HG03442 (cell line): Measurements from ENCODE around the gene CDCP1.

Experiments
- ATAC-seq: cut with Tn5 transposase; IDR thresholded peaks from one replicate; pipeline ENCODE4 v1.9.1; 2021; ENCODE audit warnings: mild to moderate bottlenecking, moderate library complexity; ENCODE audit not compliant: unreplicated experiment

CDCP1 gene

GRCh38 chr3:45116350-45116749 is 29.8 kb downstream of the CDCP1 start:
- ATAC-seq: no peak

GRCh38 chr3:45113625-45114050 is 32.5 kb downstream of the CDCP1 start:
- no peak for ATAC-seq

- ATAC-seq: no peak
Measured at GRCh38 chr3:45112939-45113338, 33.2 kb downstream of the CDCP1 start.

GRCh38 chr3:45110509-45110833 is 35.7 kb downstream of the CDCP1 start:
- no peak for ATAC-seq

GRCh38 chr3:45109771-45110508 is 36.2 kb downstream of the CDCP1 start:
- no peak for ATAC-seq

- ATAC-seq: no peak
Measured at GRCh38 chr3:45106874-45107273, 39.3 kb downstream of the CDCP1 start.

GRCh38 chr3:45105855-45106671 is 40.1 kb downstream of the CDCP1 start:
- no peak for ATAC-seq

- ATAC-seq: no peak
Measured at GRCh38 chr3:45104715-45105711, 41.2 kb downstream of the CDCP1 start.

GRCh38 chr3:45103753-45104714 is 42.1 kb downstream of the CDCP1 start:
- ATAC-seq: no peak

- ATAC-seq: no peak
Measured at GRCh38 chr3:45103334-45103733, 42.8 kb downstream of the CDCP1 start.

GRCh38 chr3:45100981-45101407 is 45.2 kb downstream of the CDCP1 start:
- ATAC-seq: no peak

- no peak for ATAC-seq
Measured at GRCh38 chr3:45098310-45098709, 47.9 kb downstream of the CDCP1 start.

GRCh38 chr3:45097296-45097883 is 48.8 kb downstream of the CDCP1 start:
- no peak for ATAC-seq

GRCh38 chr3:45095916-45096526 is 50.2 kb downstream of the CDCP1 start:
- no peak for ATAC-seq

GRCh38 chr3:45093176-45093575 is 53.0 kb downstream of the CDCP1 start:
- ATAC-seq: no peak

- ATAC-seq: no peak
Measured at GRCh38 chr3:45092132-45093031, 53.8 kb downstream of the CDCP1 start.

GRCh38 chr3:45090855-45091254 is 55.3 kb downstream of the CDCP1 start:
- ATAC-seq: no peak
